ENCODE results near the gene EDIL3. TPM values are rescaled to one million over a fixed set of nuclear protein-coding genes. Genes with fewer than 3 reads are reported as not detected.

EDIL3 gene
- total and polyA plus RNA-seq, 2 donors from 2014 or later, result 5.2 to 32.8 TPM

DNA sequence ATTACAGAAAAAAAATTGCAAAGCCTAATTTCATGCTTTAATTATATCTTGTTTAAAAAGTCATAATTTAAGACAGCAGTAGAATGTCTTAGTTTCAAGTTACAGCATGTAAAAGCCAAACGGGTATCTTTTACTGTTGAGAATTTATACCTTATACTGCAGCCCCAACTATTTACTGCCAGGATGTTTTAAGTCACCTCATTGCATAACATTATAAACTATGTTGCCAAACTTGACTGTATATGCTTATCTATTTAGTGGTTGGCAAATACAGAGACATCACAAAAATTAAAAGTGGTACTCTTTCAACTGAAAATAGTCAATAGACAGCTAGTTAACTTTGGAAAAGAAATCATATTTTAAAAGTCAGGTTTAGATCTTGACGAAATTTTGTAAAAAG is 119.5 kb downstream of the EDIL3 start:
- FAIRE-seq (peak; percentile 44), DNase-seq (peak in 1 of 5 donors; percentile 24)
- Histone ChIP-seq H3K4me1 (ENCODE audit: control insufficient read depth in 2 of 3, insufficient read depth in 2 of 3, low read depth in 1 of 3, low read length in 3 of 3) (no peaks in the 10 kb centered on the region), H3K27ac (ENCODE audit: low read depth in 2 of 2, low read length in 2 of 2) (no peak overlapping the region), H3K4me3 (ENCODE audit: low read length in 3 of 3) (no peak overlapping the region), H3K27me3 (ENCODE audit: control insufficient read depth, insufficient read depth, low read length) (no peaks in the 10 kb centered on the region), H3K36me3 (ENCODE audit: control insufficient read depth in 2 of 3, insufficient read depth in 3 of 3, low read length in 3 of 3) (no peaks in the 10 kb centered on the region), H3K9me3 (ENCODE audit: control insufficient read depth in 2 of 3, insufficient read depth in 1 of 3, low read length in 3 of 3) (no peaks in the 10 kb centered on the region), H3K9ac (ENCODE audit: low read length in 3 of 3) (no peak overlapping the region)
- TF ChIP-seq CTCF (IDR thresholded peaks at IDR 0.05; ENCODE audit: borderline replicate concordance, extremely low read depth, insufficient read depth), result no peak
- intact Hi-C loops (cut with DNase I), result no loop called here

GRCh38 chr5:84260939-84261338 is 123.7 kb downstream of the EDIL3 start:
- Histone ChIP-seq H3K4me1 (ENCODE audit: control insufficient read depth in 2 of 3, insufficient read depth in 2 of 3, low read depth in 1 of 3, low read length in 3 of 3) (no peaks in the 10 kb centered on the region), H3K27me3 (ENCODE audit: control insufficient read depth, insufficient read depth, low read length) (no peaks in the 10 kb centered on the region), H3K9me3 (ENCODE audit: control insufficient read depth in 2 of 3, insufficient read depth in 1 of 3, low read length in 3 of 3) (no peaks in the 10 kb centered on the region), H3K27ac (ENCODE audit: low read depth in 2 of 2, low read length in 2 of 2) (no peak overlapping the region), H3K4me3 (ENCODE audit: low read length in 3 of 3) (no peak overlapping the region), H3K9ac (ENCODE audit: low read length in 3 of 3) (no peak overlapping the region), H3K36me3 (ENCODE audit: control insufficient read depth in 2 of 3, insufficient read depth in 3 of 3, low read length in 3 of 3) (no peaks in the 10 kb centered on the region)
- TF ChIP-seq CTCF (IDR thresholded peaks at IDR 0.05; ENCODE audit: borderline replicate concordance, extremely low read depth, insufficient read depth), result no peak
- no peak for FAIRE-seq
- intact Hi-C loops (cut with DNase I), result no loop called here
- no peak for DNase-seq

DNA sequence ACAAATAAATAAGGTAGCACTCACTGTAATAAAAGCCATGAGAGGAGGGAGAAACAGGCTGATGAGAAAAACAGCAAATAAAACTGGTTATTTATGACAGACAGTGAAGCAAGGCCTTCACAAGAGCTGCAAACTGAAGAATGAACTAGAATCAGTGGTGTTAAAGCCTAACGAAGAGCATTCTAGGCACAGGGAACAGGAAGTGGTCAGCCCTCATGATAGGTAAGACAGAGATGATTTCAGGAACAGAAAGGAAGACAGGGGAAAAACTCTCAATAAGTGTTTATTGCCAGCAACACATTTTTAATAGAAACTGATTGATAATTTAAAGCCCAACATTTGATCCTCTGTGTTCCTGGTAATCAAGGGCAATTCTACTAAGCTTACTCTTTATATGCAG is 124.5 kb downstream of the EDIL3 start:
- Histone ChIP-seq H3K4me1 (ENCODE audit: control insufficient read depth in 2 of 3, insufficient read depth in 2 of 3, low read depth in 1 of 3, low read length in 3 of 3) (no peaks in the 10 kb centered on the region), H3K9me3 (ENCODE audit: control insufficient read depth in 2 of 3, insufficient read depth in 1 of 3, low read length in 3 of 3) (no peaks in the 10 kb centered on the region), H3K4me3 (ENCODE audit: low read length in 3 of 3) (no peak overlapping the region), H3K27me3 (ENCODE audit: control insufficient read depth, insufficient read depth, low read length) (no peaks in the 10 kb centered on the region), H3K27ac (ENCODE audit: low read depth in 2 of 2, low read length in 2 of 2) (no peak overlapping the region), H3K36me3 (ENCODE audit: control insufficient read depth in 2 of 3, insufficient read depth in 3 of 3, low read length in 3 of 3) (no peaks in the 10 kb centered on the region), H3K9ac (ENCODE audit: low read length in 3 of 3) (no peak overlapping the region)
- intact Hi-C loops (cut with DNase I), result no loop called here
- DNase-seq, result no peak
- FAIRE-seq, result no peak
- no peak for TF ChIP-seq CTCF (IDR thresholded peaks at IDR 0.05; ENCODE audit: borderline replicate concordance, extremely low read depth, insufficient read depth)

All from kidney (tissue), 14 donors.